GM12873 (cell line): ENCODE results near the gene CPD.

Experiments
- CTCF ChIP-seq: IDR thresholded peaks from 2 replicates; pipeline ENCODE4 v1.5.1; 2012; ENCODE audit warnings: low read depth, mild to moderate bottlenecking, moderate library complexity, low read length, control low read depth; ENCODE audit not compliant: insufficient read depth; ENCODE audit errors: missing control alignments

The CPD gene

GRCh38 chr17:30369995-30370394, 8.7 kb upstream of the CPD start:
- no peak for TF ChIP-seq CTCF

- TF ChIP-seq CTCF, result peak; percentile 27
Measured at GRCh38 chr17:30372755-30373154, 6.0 kb upstream of the CPD start.

GRCh38 chr17:30375661-30376060, 3.1 kb upstream of the CPD start:
- no peak for TF ChIP-seq CTCF

- no peak for TF ChIP-seq CTCF
Measured at GRCh38 chr17:30376621-30377452, 1.9 kb upstream of the CPD start.

GRCh38 chr17:30377574-30378240, 1.0 kb upstream of the CPD start:
- no peak for TF ChIP-seq CTCF

- TF ChIP-seq CTCF, result no peak
Measured at GRCh38 chr17:30378241-30378824, 394 bp upstream of the CPD start.

GRCh38 chr17:30379303-30379902, 676 bp downstream of the CPD start:
- no peak for TF ChIP-seq CTCF
